Effector memory CD4-positive, alpha-beta T cell (primary cell): ENCODE data around the gene SLC43A3.

Source experiments
- DNase-seq, 3 donors: peaks; one replicate each; pipeline ENCODE4 v3.0.0-alpha.2; 2020
- H3K27ac ChIP-seq: 2 replicates; pipeline ENCODE4 v1.7.0; 2013; ENCODE audit warnings: mild to moderate bottlenecking, low read length, moderate library complexity; ENCODE audit not compliant: insufficient read depth, poor library complexity, severe bottlenecking
- H3K27me3 ChIP-seq: replicated peaks from 2 replicates; pipeline ENCODE4 v1.7.0; 2013; ENCODE audit warnings: mild to moderate bottlenecking, low read length; ENCODE audit not compliant: insufficient read depth, control insufficient read depth, poor library complexity, severe bottlenecking
- H3K36me3 ChIP-seq: 2 replicates; pipeline ENCODE4 v1.7.0; 2013; ENCODE audit warnings: mild to moderate bottlenecking, low read length, moderate library complexity; ENCODE audit not compliant: control insufficient read depth, insufficient read depth
- H3K4me1 ChIP-seq: 2 replicates; pipeline ENCODE4 v1.7.0; 2013; ENCODE audit warnings: low read length, mild to moderate bottlenecking; ENCODE audit not compliant: control insufficient read depth, insufficient read depth, poor library complexity, severe bottlenecking
- H3K4me3 ChIP-seq: 2 replicates; pipeline ENCODE4 v1.7.0; 2013; ENCODE audit warnings: low read length, low read depth, mild to moderate bottlenecking; ENCODE audit not compliant: insufficient read depth, poor library complexity, severe bottlenecking
- H3K9me3 ChIP-seq: 2 replicates; pipeline ENCODE4 v1.7.0; 2013; ENCODE audit warnings: mild to moderate bottlenecking, low read length, moderate library complexity; ENCODE audit not compliant: control insufficient read depth

Gene SLC43A3

GRCh38 chr11:57428643-57429042 lies 1.7 kb upstream of the SLC43A3 start:
- Histone ChIP-seq H3K27ac (no peak overlapping the region), H3K36me3 (no peaks in the 10 kb centered on the region), H3K4me3 (no peak overlapping the region), H3K27me3 (no peaks in the 10 kb centered on the region), H3K9me3 (no peaks in the 10 kb centered on the region), H3K4me1 (peaks cover 28% of the 10 kb centered on the region)
- no peak for DNase-seq

GRCh38 chr11:57427727-57428082 lies 784 bp upstream of the SLC43A3 start:
- no peaks in the 10 kb centered on the region for H3K27me3 ChIP-seq
- DNase-seq: no peak
- no peaks in the 10 kb centered on the region for H3K9me3 ChIP-seq
- H3K36me3 ChIP-seq: no peaks in the 10 kb centered on the region
- H3K4me1 ChIP-seq: peaks cover 28% of the 10 kb centered on the region
- H3K27ac ChIP-seq: no peak overlapping the region
- no peak overlapping the region for H3K4me3 ChIP-seq

GRCh38 chr11:57426439-57426928 lies 437 bp downstream of the SLC43A3 start:
- no peak for DNase-seq
- peaks cover 28% of the 10 kb centered on the region for H3K4me1 ChIP-seq
- no peaks in the 10 kb centered on the region for H3K27me3 ChIP-seq
- peak overlapping the region; percentile 61 for H3K4me3 ChIP-seq
- H3K9me3 ChIP-seq: no peaks in the 10 kb centered on the region
- H3K36me3 ChIP-seq: no peaks in the 10 kb centered on the region
- H3K27ac ChIP-seq: peak overlapping the region; percentile 56

GRCh38 chr11:57425565-57426438 lies 1.1 kb downstream of the SLC43A3 start:
- H3K4me1 ChIP-seq: peaks cover 28% of the 10 kb centered on the region
- no peaks in the 10 kb centered on the region for H3K27me3 ChIP-seq
- peak overlapping the region; percentile 59 for H3K27ac ChIP-seq
- no peaks in the 10 kb centered on the region for H3K36me3 ChIP-seq
- peak overlapping the region; percentile 61 for H3K4me3 ChIP-seq
- no peak for DNase-seq
- H3K9me3 ChIP-seq: no peaks in the 10 kb centered on the region

GRCh38 chr11:57424792-57425564 lies 1.9 kb downstream of the SLC43A3 start:
- H3K27me3 ChIP-seq: no peaks in the 10 kb centered on the region
- peak overlapping the region; percentile 28 for H3K4me3 ChIP-seq
- peak overlapping the region; percentile 68 for H3K27ac ChIP-seq
- H3K4me1 ChIP-seq: peaks cover 28% of the 10 kb centered on the region
- no peaks in the 10 kb centered on the region for H3K36me3 ChIP-seq
- H3K9me3 ChIP-seq: no peaks in the 10 kb centered on the region
- DNase-seq: peak; percentile 71 to 84 (median 80)

GRCh38 chr11:57424137-57424791 lies 2.7 kb downstream of the SLC43A3 start:
- peaks cover 28% of the 10 kb centered on the region for H3K4me1 ChIP-seq
- H3K27ac ChIP-seq: peak overlapping the region; percentile 68
- no peak for DNase-seq
- no peaks in the 10 kb centered on the region for H3K36me3 ChIP-seq
- H3K27me3 ChIP-seq: no peaks in the 10 kb centered on the region
- no peaks in the 10 kb centered on the region for H3K9me3 ChIP-seq
- H3K4me3 ChIP-seq: no peak overlapping the region

- no peak for DNase-seq
- H3K27me3 ChIP-seq: no peaks in the 10 kb centered on the region
- H3K9me3 ChIP-seq: no peaks in the 10 kb centered on the region
- no peak overlapping the region for H3K27ac ChIP-seq
- no peak overlapping the region for H3K4me3 ChIP-seq
- H3K4me1 ChIP-seq: peaks cover 28% of the 10 kb centered on the region
- peaks cover under 1% of the 10 kb centered on the region for H3K36me3 ChIP-seq
These were observed 4.3 kb downstream of the SLC43A3 start for GRCh38 chr11:57422669-57423068.

- H3K36me3 ChIP-seq: peaks cover 8% of the 10 kb centered on the region
- no peak overlapping the region for H3K4me3 ChIP-seq
- no peak overlapping the region for H3K27ac ChIP-seq
- H3K9me3 ChIP-seq: no peaks in the 10 kb centered on the region
- H3K4me1 ChIP-seq: peaks cover 28% of the 10 kb centered on the region
- DNase-seq: no peak
- no peaks in the 10 kb centered on the region for H3K27me3 ChIP-seq
These were observed 5.1 kb downstream of the SLC43A3 start for GRCh38 chr11:57421805-57422204.

GRCh38 chr11:57421066-57421465 lies 5.9 kb downstream of the SLC43A3 start:
- H3K4me3 ChIP-seq: no peak overlapping the region
- H3K27ac ChIP-seq: no peak overlapping the region
- H3K4me1 ChIP-seq: peaks cover 21% of the 10 kb centered on the region
- H3K9me3 ChIP-seq: no peaks in the 10 kb centered on the region
- no peaks in the 10 kb centered on the region for H3K27me3 ChIP-seq
- no peak for DNase-seq
- peaks cover 15% of the 10 kb centered on the region for H3K36me3 ChIP-seq
